Middle frontal gyrus (tissue), 1 donor: Measurements from ENCODE around the gene CTDSPL.

Source experiments
- DNase-seq: peaks from one replicate; pipeline ENCODE4 v3.0.0-alpha.2; 2015; ENCODE audit warnings: low spot score; ENCODE audit errors: extremely low spot score

The CTDSPL gene

DNA sequence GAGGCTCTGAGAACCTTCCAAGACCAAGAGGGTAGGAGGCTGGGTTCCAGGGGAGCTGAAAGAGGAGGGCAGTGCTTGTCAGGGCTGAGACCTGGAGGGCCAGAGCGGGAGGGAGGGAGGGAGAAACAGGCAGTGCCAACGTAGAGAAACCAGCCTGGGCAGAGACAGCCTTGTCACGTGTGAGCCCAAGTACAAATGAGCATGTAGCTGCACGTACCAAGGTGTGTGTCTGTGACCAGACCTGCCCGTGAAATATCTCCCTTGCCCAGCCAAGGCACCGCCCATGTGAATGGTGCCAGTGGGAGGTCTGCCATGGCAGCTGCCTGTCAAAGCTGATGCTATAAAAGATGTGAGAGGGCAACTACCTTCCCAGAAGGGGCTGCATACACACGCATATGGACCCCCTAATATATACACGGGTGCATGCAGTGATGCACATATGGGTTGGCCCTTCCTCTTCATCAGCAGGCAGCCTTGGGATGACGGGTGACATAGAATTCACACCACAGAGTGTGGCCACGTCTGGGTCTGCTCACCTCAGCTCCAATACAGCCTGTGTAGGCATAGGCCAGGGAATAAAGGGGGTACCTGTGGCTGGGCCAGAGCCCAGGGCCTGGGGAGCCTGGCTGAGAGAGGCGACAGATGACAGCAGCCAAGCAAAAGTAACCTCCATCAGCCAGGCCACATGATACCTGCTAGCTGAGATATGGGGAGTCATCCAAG, 7.8 kb upstream of the CTDSPL start:
- no peak for DNase-seq

GRCh38 chr3:37855363-37855970, 6.2 kb upstream of the CTDSPL start:
- peak; percentile 38 for DNase-seq

DNA sequence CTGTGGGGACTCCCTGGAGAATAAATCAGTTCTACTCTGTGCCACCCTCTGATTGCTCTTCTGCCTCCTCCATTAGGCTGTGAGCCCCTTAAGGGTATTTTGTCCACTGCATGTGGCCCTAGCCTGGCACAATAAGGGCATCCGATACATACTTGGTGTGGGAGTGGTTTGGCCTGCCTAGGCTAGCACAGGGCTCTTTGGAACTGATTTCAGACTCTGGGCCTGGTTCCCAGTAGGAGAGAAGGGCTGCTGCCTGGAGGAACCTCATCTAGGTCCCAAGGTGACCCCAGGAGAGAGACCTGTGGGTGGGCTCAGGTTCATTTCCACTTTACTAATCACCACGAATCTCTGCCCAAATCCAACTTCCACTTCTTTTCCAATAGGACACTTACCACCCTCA, 5.3 kb upstream of the CTDSPL start:
- no peak for DNase-seq

GRCh38 chr3:37858742-37859141, 2.9 kb upstream of the CTDSPL start:
- DNase-seq = no peak

DNA sequence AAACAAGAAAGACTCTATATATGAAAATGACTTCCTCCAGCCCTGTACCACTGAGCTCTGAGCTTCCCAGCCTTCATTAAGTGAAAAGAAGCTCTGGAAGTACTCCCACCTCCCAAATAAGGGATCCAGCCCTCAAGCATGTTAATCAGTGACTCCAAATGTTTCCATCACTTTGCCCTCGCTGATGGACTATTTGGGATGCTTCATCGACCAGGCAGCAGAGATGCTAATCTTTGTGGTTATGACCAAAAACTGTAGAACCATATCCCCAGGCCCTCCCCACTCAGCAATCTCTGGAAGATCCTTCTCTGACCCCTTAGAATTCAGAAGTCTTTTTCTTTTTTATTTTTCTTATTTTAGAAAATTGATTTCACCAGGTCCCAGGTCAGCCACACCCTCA, 2.3 kb upstream of the CTDSPL start:
- DNase-seq = no peak

- DNase-seq = no peak
Observed at GRCh38 chr3:37859908-37860199, 1.8 kb upstream of the CTDSPL start.

- no peak for DNase-seq
Observed at GRCh38 chr3:37862219-37862902, 681 bp downstream of the CTDSPL start.

DNA sequence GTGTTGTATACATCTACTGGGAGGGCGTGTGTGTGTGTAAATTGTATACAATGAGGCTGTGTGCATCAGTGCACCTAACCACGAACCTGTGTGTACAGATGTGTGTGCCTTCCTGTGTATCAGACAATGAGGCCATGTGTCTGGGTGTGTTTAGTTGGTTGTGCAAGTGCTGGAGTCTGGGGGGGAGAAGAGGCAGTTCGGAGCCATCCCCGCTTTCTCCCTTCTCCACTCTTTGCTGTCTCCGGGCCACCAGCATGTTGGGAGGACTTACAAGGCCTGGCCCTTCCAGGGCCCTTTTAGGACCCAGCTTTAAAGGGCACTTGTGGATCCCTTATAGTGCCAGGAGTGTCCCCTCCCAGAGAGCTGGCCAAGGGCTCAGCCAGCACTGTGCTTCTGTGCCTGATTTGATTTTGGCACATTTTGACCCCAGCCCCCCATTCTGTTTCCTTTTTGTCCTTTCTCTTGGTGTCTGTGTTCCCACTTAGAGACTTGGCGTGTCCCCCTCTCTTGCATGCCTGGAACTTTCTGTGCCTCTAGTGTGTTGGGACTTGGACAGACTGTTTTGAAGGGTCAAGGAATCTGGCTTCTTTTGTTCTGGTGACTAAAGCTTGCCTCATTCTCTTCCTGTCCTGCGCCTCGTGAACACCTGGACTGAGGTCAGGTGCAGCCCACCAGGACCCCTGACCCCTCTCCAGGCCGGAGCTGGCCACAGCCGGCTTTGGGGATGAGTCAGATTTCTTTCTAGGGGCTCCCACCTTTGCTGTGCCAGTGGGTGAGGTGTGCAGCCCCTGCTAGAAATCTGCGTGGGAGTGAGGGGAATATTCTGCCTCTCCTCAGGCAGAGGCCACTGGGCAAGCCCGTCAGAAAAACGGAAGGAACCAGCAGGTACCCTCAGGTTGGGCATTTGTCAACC, 1.5 kb downstream of the CTDSPL start:
- DNase-seq = no peak

DNA sequence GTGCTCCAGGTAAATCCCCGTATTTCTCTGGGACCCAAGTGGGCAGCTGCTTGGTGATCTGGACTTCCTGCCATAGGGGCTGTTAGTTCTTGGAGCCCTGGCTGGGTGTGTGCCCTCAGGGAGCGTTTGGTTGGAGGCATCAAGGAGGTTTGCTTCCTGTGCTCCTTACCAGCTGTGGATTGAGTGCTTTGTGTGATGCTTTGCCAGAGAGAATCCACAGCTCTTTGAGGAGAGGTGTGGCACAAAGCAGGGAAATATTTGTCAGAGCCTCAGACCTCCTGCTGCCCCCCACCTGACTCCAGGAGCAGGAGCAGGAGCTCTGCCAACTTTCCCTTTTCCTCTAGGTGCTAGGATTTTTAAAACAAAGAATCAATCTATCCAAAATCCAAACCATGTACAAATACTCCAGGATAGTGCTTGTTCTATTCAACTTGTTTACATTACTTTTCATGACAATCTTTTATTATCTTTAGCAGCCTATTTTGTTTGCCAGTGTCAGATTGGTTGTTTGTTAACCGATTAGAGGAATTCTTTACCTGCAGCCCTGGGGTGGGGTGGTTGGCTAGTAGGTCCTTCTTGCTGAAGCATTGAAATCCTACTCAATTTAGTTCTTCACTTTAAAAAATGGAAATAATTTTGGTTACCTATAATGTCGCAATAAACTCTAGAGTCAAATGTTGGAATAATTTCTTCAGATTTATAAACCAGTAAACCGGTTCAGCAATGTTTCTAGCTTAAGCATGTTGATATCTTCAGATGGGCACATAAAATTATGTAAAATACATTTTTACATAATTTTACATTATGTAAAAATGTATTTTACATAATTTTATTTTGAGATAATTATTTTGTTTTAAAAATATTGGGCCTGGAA, 2.5 kb downstream of the CTDSPL start:
- no peak for DNase-seq

- no peak for DNase-seq
Observed at GRCh38 chr3:37864904-37865303, 3.2 kb downstream of the CTDSPL start.

GRCh38 chr3:37867144-37867543, 5.5 kb downstream of the CTDSPL start:
- no peak for DNase-seq

DNA sequence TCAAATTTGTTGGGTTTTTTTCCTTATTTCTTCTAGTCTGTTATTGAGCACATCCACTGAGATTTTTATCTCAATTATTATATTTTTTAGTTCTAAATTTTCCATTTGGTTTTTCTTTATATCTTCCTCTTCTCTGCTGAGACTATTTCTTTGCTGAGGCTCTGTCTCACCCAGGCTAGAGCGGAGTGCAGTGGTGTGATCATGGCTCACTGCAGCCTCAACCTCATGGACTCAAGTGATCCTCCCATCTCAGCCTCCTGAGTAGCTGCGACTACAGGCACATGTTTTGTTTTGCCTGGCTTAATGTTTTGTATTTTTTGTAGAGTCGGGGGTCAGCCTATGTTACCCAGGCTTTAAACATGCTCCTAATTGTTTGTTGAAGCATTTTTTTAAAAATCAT, 10.2 kb downstream of the CTDSPL start:
- no peak for DNase-seq

GRCh38 chr3:37872413-37873160, 10.9 kb downstream of the CTDSPL start:
- DNase-seq = no peak

GRCh38 chr3:37876279-37876678, 14.6 kb downstream of the CTDSPL start:
- DNase-seq = no peak

DNA sequence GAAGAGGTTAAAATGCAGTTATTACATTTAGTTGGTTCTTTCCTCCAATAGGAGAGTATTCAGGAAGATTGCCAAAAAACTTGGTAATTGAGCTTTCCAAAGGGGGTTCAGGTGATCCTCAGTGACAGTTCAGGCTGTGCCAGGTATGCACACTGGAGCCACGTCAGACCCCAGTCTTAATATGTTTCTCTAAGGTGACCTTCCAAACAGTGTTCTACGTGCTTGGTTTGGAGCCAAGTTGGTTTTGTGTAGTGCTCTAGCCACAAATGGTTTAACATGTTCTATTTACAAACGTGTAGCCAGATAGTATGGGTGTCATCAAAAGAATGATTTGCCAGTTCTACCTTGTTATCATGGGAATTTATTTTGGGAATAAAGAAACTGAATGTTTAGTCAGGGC, 21.0 kb downstream of the CTDSPL start:
- no peak for DNase-seq

- no peak for DNase-seq
Observed at GRCh38 chr3:37885814-37886213, 24.1 kb downstream of the CTDSPL start.

DNA sequence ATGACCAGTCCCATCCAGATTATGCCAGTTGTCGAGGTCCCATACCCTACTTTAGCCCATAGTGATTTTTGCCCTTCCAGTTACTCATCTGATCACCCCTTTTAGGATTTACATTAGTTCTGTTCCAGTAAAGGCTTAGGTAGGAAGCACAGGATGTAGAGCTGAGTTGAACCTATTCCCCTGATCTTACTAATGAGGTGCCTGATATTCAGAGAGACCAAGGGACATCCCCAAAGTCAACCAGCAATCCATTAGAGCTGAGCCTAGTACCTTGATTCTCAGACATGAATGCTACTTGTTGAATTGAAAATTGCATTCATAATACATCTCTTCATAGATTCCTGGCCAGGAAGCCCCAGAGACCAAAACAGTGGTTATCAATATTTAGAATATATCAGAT, 24.7 kb downstream of the CTDSPL start:
- no peak for DNase-seq

GRCh38 chr3:37887062-37887461, 25.4 kb downstream of the CTDSPL start:
- no peak for DNase-seq

- DNase-seq = no peak
Observed at GRCh38 chr3:37887824-37888223, 26.1 kb downstream of the CTDSPL start.

DNA sequence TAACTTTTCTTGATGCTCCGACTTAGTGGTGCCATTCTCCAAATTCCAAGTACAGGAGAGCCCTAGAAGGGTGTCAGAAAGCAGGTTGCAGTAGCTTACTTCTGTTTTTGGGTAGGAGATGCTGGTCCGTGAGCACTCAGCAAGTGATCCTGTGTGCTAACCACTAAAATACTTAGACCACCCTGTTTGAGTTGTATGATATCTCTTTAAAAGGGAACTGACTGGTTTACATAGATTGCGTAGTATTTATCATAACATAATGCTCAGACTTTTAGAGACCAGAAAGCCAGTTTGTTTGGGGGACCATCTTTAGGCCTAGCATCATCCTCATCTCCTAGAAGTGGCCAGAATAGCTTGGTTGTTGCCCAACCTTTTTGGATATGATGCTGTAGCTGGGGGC, 26.7 kb downstream of the CTDSPL start:
- DNase-seq = no peak
